Tongue (tissue), 2 donors: ENCODE results near the gene DRC7. TPM values are rescaled to one million over a fixed set of nuclear protein-coding genes. Genes with fewer than 3 reads are reported as not detected.
"Not testable (repeated sequence)": the region's sequence is repeated elsewhere in the genome, so short reads cannot be mapped to it uniquely, and the experiment has no call there.

Experiments
- DNase-seq: peaks from one replicate; pipeline ENCODE4 v3.0.0-alpha.2; 2015
- total RNA-seq: library from RNA; depleted of rRNA; stranded (reverse); fragments of >200 nt; gene quantifications from one replicate; pipeline ENCODE4 v1.2.3, GENCODE V29; 2014

The DRC7 gene
- total RNA-seq, 1 donor from 2014 or later = not detected

DNA sequence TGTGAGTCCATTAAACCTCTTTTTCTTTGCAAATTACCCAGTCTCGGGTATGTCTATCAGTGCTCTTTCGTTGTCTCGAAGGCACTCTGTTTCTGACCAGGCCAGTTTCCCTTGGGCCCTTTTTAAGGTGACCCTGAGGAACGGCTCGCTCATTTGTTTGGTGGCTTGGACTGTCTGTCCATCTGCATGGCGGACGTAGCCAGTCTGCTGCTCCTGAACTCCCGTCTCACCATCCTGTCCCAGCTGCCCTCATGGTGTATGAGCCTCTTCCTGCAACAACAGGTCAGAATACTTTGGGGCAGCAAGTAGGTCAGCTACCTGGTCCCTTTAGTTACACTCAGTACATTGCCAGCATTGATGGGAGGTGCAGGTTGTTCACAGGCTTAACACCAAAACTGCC, 19.0 kb downstream of the DRC7 start:
- DNase-seq = no peak

DNA sequence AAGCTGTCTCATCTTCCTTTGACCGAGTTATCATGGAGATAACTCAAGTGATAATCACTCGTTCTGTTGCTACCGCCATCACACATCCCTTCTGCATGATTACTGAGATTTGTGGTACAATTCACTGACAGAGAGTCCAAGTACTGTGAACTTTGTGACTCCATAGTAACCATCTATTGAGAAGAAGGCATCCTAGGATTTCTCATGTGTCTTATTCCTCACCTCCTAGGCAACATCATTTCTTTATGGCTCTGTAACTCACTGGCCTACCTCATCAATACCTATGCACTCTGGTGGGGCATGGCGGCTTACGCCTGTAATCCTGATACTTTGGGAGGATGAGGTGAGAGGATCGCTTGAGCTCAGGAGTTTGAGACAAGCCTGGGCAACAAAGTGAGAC, 19.4 kb downstream of the DRC7 start:
- no peak for DNase-seq

DNA sequence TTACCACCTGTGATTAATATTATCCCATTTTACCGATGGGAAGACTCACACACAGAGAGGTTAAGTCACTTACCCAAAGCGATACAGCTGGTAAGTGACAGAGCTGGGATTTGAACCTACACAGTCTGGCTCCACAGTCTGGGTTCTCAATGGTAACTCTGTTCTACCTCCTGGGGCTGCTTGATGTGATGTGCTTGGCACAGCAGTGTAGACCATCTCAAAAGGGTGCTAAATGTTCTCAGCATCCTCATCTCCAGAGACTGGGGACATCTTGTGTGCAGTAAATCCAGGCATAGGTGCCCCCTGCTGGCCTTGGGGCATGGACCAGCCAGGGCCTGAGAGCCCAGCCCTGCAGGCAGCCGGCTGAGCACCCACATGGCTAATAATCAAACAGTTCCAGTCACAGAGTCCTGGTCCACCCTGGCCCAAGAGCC, 25.6 kb downstream of the DRC7 start:
- DNase-seq = peak; percentile 43

DNA sequence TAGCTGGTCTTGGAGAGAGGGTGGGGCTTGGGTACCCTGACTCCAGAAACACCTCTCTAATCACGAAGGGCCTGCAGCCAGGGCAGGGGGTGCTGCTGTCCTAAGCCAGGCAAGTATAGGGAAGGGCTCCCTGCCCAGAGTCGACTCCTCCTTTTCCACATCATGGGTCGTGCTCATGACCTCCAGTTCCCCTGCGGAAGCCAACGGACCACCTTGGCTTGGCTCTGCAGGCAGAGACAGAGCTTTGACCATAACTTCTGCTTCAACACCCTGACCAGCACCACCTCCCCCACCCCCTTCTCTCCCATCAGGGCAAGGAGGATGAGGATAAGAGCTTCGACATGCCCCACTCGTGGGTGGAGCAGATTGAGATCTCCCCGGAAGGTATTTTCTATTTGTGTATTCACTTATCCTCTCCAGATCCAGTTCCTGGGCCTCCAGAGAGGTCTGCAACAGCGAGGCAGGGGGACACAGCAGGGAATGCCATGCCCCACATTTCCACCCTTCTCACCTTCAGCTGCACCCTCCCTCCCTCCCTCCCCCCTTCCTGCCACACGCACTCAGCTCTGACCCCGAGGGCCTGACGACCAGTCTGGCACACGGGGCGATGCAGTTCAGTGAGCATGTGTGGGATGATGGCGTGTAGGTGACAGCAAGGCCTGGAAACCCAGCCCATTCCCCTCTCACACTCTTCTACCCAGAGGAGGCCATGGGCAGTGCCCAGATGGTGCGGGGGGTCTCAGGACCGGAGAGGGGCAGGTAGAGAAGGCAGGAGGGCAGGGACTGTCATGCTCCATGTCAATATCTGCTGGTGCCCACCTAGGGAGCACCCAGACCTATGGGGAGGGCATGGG, 27.0 kb downstream of the DRC7 start:
- no peak for DNase-seq

DNA sequence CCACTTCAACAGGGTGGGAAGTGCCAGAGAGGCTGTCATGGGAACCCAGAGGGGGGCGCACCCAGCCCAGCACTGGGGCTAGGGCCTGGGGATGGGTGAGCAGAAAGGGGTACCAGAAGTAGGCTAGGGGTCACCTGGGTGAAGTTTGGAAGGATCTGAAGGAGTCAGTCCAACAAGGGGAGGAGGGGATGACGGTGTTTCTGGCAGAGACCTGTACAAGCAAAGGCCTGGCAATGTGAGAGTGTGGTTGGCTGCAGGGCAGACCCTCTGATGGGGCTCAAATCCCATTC, 27.5 kb downstream of the DRC7 start:
- DNase-seq = no peak

DNA sequence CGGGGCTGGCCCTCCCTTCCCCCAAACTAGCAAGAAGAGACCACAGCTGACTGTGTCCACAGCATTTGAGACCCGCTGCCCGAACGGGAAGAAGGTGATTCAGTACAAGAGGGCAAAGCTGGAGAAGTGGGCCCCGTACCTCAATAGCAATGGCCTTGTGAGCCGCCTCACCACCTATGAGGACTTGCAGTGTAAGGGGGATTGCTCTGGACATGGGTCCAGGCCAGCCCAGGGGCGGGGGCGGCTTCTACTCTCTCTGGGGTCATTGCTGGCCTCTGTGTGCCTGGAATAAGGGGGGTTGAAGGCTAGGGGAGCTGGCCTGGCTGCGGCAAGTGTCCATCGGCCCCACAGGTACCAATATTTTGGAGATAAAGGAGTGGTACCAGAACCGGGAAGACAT, 28.0 kb downstream of the DRC7 start:
- DNase-seq = no peak

DNA sequence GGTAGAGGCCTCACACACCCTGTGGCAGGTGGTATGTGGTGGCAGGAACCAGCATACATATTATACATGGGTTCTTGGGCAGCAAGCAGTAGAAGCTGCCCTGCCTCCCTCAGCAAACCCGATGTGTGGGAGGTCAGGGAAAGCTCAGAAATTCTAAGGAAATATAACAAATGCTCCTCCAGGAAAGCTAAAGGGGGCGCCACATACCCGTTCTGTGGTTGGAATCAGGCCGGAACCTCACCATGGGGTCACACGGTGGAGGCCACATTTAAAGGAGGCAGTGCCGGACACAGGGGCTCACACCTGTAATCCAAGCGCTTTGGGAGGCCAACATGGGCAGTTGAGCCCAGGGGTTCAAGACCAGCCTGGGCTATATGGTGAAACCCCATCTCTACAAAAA, 28.6 kb downstream of the DRC7 start:
- DNase-seq = no peak

DNA sequence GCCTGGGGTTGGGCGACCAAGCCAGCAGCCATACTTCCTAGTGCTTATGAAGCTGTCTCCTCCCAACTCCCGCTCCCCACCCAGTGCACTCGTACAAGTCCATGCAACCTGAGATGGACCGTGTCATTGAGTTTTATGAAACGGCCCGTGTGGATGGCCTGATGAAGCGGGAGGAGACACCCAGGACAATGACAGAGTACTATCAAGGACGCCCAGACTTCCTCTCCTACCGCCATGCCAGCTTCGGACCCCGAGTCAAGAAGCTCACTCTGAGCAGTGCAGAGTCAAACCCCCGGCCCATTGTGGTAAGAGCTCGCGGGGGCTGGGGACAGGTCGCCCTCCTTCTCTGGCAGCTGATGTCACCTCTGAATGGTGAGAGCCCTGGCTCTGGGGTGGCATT, 29.9 kb downstream of the DRC7 start:
- DNase-seq = no peak

DNA sequence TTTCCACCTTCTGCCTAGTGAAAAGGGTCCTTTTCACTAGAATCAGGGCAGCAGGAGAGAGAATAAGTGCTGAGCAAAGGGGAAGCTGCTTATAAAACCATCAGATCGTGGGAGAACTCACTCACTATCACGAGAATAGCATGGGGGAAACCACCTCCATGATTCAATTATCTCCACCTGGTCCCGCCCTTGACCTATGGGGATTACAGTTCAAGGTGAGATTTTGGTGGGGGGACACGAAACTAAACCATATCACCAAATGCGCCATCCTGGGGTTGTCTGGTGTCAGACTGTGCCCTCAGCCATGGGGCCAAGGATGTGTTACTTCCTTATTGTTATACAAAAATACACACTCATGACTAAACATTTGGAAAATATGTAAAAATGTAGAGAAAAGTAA, 30.5 kb downstream of the DRC7 start:
- DNase-seq = no peak

DNA sequence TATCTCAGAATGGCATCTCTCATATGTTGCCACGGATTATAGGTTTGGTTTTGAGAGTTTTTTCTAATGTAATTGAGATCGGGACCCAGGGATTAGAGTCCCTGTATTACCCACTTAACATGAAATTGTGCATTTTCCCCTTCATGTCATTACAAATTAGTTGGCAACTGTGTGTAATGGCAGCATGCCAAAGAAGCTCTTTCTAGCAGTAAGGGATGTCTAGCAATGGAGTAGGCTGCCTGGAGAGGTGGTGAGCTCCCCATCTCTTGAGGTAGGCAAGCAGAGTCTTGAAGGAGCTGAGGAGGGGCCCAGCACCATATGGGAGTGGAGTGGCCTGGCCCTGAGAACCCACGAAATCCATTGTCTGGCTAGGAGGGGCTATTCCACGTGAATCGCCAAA, 30.9 kb downstream of the DRC7 start:
- no peak for DNase-seq

DNA sequence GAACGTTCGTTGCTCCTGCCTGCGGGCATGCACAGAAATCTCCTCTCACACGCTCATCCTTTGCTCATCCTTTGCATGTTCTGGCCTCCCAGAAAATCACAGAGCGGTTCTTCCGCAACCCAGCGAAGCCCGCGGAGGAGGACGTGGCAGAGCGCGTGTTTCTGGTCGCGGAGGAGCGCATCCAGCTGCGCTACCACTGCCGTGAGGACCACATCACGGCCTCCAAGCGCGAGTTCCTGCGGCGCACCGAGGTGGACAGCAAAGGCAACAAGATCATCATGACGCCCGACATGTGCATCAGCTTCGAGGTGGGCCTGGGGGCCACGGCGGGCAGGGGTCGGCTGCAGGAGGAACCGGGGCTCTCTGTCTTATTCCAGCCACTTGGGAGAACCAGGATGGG, 31.4 kb downstream of the DRC7 start:
- DNase-seq = no peak

DNA sequence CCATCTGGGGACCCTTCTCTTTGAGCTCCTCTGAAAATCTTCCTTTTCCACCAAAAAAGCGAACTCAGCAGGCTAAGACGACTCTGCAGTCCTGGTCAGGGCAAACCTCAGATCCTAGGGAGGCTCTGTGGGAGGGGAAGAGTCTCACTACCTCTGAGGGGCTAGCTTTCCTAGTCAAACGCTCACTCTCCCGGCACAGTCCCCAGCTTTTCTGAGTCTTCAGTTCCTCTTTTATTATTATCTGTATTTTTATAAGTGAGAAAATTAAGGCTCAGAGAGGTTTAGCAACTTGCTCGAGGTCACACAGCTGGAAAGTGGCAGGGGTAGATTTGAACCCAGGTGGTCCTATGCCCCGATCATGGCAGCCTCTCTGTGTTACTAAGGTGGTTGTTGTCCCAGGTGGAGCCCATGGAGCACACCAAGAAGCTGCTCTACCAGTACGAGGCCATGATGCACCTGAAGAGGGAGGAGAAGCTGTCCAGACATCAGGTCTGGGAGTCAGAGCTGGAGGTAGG, 31.9 kb downstream of the DRC7 start:
- no peak for DNase-seq

DNA sequence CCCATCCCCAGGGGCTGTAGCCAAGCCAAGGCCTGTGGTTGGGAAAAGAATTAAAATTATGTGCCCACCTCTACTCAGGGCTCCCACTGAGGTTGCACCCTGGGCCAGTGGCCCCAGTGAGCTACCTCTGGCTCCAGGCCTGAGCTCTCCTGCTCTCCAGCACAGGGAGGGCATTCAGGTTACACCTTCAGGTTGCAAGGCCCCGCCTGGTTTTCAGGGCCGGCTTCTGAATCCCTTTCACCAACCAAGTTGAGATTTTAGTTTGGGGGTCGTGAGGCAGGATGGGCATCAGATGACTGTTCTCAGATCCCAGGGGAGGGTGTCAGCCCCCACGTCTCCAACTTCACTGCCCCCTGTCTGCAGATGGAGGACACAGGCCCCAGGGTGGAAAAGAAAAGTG, 33.0 kb downstream of the DRC7 start:
- no peak for DNase-seq

DNA sequence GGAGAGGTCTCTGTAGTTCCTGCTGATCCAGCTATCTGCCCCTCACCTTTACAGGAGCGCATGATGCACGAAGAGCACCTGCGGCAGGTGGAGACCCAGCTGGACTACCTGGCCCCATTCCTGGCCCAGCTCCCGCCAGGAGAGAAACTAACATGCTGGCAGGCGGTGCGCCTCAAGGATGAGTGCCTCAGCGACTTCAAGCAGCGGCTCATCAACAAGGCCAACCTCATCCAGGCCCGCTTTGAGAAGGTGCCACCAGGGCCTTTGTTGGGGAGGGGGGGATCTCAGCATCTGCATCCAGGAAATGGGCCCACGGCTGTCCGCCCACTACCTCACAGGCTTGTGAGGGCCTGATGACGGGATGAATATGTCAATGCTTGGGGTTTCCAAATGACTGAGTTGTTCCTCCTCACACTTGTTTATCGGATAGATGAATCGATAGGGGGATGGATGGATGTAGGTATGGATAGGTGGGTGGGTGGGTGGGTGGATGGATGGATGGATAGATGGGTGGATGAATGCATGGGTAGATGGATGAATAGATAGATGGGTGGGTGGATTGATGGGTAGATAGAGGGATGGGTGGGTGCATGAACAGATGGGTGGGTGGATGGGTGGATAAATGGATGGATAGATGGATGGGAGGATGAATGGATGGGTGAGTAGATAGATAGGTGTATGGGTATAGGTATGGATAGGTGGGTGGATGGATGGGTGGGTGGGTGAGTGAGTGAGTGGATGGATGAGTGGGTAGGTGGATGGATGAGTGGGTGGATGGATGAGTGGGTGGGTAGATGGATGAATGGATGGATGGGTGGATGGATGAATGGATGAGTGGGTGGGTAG, 34.0 kb downstream of the DRC7 start:
- no peak for DNase-seq

DNA sequence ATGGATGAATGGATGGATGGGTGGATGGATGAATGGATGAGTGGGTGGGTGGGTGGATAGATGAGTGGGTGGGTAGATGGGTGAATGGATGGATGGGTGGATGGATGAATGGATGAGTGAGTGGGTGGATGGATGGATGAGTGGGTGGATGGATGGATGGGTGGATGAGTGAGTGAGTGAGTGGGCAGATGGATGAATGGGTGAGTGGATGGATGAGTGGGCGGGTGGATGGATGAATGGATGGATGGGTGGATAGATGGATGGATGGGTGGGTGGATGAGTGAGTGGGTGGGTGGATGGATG, 34.5 kb downstream of the DRC7 start:
- DNase-seq = no peak

DNA sequence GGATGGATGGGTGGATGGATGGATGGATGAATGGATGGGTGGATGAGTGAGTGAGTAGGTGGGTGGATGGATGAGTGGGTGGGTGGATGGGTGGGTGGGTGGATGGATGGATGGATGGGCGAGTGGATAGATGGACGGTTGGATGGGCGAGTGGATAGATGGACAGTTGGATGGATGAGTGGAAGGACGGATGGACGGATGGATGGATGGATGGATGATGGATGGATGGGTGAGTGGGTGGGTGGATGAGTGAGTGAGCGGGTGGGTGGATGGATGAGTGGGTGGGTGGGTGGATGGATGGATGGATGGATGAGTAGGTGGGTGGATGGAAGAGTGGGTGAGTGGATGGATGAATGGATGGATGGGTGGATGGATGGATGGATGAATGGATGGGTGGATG, 35.2 kb downstream of the DRC7 start:
- DNase-seq = not testable (repeated sequence)

DNA sequence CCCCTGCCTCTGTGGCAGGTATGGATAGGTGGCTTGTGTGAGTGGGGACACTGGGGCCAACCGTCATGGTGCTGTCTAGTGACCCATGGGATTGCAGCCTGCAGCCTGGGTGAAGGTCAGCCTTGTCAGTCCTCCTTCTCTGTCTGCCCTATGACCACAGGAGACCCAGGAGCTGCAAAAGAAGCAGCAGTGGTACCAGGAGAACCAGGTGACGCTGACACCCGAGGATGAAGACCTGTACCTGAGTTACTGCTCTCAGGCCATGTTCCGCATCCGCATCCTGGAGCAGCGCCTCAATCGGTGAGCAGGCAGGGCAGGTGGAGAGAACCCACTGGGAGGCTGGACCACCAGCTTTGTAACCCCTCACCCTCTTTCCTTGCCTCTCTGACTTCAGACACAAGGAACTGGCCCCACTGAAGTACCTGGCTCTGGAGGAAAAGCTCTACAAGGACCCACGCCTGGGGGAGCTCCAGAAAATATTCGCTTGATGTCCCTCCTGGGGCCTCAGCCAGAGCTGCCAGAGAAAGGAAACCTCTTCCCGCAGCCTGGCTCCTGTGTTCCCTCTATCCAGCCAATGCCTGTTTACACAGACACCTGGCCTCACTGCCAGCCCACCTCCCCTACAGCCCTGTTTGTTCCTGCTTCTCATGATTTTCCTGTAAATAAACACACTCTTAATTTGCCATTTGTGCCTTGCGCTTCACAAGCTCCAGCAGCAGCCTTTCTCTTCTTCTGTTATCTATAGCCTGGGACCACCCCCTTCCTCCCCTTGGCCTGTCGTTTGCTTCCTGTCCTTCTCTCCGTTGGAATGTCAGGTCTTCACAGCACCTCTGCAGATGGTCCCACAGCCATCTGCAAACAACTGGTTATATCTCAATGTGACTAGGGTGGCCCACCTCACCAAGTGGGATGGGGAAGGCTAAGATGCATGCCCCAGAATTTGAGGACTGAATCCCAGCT, 36.4 kb downstream of the DRC7 start:
- no peak for DNase-seq

DNA sequence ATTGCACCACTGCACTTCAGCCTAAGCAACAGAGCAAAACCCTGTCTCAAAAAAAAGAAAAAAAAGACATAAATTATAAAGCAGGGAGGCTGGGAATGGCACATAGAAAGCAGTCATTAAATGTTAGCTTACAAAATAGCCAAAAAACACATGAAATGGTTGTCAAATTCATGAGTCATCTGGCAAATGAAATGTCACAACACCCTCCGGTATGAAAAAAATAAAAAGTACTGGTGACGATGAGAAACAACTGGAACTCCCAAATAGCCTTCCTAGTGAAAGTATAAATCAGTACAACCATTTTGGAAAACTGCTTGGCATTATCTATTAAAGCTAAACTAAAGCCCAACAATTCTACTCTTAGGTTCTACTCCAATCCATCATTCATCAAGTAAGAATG, 37.4 kb downstream of the DRC7 start:
- no peak for DNase-seq

DNA sequence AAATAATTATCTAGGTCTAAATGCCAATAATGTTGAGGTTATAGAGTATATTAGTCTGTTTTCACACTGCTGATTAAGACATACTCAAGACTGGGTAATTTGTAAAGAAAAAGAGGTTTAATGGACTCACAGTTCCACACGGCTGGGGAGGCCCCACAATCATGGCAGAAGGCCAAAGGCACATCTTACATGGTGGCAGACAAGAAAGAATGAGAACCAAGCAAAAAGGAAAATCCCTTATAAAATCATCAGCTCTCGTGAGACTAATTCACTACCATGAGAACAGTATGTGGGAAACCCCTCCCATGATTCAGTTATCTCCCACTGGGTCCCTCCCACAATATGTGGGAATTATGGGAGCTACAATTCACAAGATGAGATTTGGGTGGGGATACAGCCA, 38.1 kb downstream of the DRC7 start:
- no peak for DNase-seq

DNA sequence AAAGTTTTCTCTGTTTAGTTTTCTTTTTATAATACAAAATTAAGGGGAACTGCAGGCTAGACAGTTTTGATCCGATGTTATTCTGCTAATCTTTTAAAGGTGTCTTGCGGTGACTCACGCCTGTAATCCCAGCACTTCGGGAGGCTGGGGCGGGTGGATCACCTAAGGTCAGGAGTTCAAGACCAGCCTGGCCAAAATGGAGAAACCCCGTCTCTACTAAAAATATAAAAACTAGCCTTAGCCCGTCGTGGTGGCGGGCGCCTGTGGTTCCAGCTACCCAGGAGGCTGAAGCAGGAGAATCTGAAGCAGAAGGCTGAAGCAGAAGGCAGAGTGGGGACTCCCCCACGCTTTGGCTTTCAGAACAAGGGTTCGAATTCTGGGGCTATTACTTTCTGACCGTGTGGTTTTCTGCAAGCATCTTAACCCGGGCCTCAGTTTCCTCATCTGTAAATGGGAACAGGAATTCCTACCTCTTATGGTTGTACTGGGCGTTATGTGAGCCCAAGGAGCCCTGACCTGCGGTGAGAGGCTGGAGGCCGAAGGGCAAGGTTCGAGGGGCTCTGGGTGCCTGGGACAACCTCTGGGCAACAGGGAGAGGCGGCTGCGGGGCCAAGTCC, 39.8 kb downstream of the DRC7 start:
- no peak for DNase-seq

DNA sequence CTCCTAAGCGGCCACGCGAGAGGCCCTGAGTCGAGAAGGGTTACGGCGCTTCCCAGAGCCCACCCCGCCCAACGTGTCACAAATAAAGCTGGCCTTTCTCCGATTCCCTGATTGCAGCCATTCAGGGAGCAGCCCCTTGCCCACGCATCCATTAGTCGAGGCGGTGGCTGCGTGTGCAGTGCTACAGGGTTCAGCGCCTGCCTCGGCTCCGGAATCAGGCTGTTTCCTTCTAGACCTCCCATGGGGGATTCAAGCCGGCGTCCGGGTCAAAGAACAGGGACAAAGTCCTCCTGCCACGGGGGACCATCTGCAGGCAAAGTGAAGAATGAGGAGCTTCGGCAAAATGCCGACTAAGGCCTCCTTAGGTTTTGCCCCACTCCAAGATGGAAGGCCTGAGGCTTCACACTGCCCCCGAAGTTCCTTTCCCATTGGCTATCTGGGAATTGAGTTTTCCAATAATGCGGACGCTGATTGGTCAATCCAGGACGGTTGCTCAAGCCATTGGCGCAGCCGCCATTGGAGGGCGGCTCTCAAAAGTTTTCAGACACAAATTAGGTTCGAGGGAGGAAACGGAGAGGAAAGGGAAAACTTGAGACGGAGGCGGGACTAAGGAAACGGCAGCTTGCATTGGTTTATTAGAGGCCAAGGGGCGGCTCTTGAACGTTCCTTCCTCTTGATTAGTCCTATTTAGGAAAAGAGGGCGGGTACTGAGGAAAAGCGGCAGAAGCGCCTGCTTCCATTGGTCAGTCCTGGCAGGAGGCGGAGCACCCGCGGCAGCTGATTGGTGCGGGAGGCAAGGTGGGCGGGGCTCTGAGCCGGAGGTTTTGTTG, 40.5 kb downstream of the DRC7 start:
- peak; percentile 100 for DNase-seq
